RPMI7951 (cell line): ENCODE measurements around the gene C3orf52. TPM values are rescaled to one million over a fixed set of nuclear protein-coding genes. Genes with fewer than 3 reads are reported as not detected.
"Not testable (repeated sequence)": the region's sequence is repeated elsewhere in the genome, so short reads cannot be mapped to it uniquely, and the experiment has no call there.

Source experiments
- DNase-seq: peaks from one replicate; pipeline ENCODE4 v3.0.0-alpha.2; 2012; ENCODE audit warnings: low read depth
- total RNA-seq: library from RNA; depleted of rRNA; stranded (reverse); fragments of >200 nt; shearing (Covaris generic); gene quantifications from 2 replicates; pipeline ENCODE4 v1.2.3, GENCODE V29; 2014; rRNA removed

The C3orf52 gene
- 6.4 and 7.4 TPM in 2 replicates for total RNA-seq

DNA sequence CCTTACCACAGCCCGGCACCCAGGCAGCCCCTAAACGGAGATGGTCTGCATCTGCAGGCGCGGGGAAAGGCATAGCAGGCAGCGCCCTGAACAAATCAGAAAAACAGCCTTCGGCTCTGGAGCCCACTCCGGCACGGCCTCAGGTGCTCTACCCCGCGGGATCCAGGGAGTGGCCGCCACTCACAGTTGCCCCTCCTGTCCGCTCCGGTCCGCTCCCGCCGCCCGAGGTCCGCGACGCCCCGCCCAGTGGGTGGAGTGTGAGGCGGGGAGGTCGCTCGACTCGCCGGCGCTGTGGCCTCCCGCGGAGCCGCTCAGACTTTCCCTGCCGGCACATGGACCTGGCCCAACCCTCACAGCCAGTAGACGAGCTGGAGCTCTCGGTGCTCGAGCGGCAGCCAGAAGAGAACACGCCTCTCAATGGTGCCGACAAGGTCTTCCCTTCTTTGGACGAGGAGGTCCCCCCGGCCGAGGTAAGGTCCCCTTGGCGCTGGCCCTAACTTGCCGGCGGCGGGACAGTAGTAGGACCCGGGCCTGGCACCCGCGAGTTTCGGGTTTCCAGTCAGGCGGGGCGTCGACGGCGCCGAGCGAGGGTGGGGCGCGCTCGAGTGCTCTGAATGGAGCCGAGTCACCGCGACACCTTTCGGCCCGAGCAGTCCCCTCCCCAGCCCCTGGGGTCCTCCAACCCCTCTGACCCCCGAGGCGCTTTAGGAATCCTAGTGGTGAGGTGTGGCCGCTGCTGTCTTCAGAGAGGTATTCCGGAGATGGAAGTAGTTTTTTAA is at the start of gene C3orf52:
C3orf52 (plus strand) TSS at position 314 of the 779 bp plus-strand sequence; CDS start at position 333, 19 bp downstream.
- DNase-seq = peak; percentile 85

GRCh38 chr3:112037194-112037593 is 49.0 kb upstream of the C3orf52 start:
- not testable (repeated sequence) for DNase-seq

- DNase-seq = no peak
These were observed 47.3 kb upstream of the C3orf52 start for GRCh38 chr3:112038863-112039262.

DNA sequence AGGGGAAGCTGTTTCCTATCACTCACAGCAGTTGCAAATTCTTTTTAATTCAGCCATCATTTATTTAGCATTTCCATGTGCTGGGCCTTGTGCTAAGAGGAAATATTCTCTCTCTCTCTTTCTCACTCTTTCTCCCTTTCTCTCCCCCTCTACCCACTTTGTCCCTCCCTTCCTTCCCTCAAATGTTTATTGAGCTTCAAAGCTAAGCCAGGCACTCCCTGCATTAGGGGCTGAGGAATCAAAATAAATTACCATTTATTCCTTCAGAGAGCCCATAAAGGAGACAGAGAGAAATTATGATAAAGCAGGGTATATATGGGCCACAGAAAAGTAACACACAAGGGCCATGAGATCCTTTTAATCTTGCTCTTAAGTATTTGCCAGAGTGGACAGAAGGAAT is 44.9 kb upstream of the C3orf52 start:
- DNase-seq = no peak

DNA sequence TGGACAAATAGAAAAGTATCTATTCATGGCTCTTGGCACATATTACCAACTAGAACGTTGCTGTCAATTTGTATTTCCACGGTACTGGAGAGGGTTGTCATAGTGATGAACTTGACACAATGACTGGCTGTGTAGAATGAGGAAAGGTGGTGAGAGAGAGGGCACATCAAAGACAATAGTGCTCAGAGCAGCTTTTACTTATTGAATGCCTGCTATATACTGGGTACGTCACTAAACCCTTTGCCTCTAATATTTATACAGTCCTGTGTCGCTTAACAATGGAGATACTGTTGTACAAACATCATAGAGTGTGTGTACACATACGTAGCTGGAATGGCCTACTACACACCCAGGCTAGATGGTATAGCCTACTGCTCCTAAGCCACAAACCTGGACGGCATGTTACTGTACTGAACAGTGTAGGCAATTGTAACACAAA is 43.3 kb upstream of the C3orf52 start:
- DNase-seq = peak; percentile 13

GRCh38 chr3:112043621-112044201 is 42.5 kb upstream of the C3orf52 start:
- DNase-seq = peak; percentile 76

DNA sequence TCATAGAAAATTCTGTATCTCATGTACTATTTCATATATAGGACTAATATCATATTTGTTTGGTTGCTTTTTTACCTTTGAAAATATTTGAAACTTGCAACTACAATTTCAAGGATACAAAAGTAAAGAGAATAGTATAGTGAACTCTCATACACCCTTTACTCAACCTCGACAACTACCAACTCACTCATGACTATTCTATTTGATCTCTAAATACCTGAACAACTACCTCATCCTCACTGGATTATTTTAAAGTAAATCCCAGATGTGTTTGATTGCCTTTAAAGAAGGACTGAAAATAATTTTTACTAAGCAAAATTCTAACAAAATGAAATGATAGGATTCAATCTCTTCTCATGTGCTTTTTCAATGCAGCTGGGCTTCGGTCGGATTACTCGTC is 39.6 kb upstream of the C3orf52 start:
- no peak for DNase-seq

DNA sequence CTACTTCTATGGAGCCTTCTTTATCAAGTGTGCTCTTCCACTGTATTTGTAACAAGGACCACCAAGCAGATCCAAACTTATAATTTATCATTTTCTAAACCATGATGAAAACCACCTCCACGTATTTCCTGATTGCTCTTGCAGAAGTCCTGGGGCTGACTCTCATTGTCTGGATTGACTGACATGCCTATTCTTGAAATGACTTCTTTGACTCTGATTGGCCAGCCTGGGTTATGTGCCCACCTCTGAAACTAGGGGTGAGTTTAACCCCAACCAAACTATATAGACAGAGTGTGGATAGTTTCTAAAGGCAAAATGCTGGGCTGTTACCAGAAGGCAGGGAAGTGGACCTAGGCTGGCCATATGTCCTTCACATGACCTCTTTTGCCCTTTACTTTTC is 38.9 kb upstream of the C3orf52 start:
- no peak for DNase-seq

GRCh38 chr3:112048911-112049310 is 37.3 kb upstream of the C3orf52 start:
- no peak for DNase-seq

- DNase-seq = no peak
These were observed 33.0 kb upstream of the C3orf52 start for GRCh38 chr3:112053229-112053628.

DNA sequence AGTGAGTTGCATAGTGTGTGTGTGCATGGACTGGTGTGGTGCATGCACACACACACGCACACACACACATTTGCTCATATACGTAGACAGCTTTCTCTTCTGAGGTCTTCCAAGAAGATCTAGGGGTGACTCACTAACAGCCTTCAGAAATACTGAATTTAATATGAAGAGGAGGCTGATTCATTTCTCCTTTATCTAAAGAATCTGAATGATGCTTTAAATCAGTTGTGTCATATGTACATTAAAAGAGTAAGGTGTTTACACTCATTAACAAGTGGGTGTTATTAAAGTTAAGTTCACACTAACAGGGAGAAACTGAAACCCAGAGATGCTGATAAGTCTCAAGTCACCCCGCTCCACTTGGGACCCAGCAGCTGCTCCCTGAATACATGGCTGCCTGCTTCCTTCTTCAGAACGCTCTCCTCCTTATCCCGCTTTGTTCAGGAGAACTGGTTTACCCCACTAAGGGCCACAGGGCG is 29.7 kb upstream of the C3orf52 start:
- peak; percentile 46 for DNase-seq

GRCh38 chr3:112059497-112059896 is 26.7 kb upstream of the C3orf52 start:
- DNase-seq = no peak

DNA sequence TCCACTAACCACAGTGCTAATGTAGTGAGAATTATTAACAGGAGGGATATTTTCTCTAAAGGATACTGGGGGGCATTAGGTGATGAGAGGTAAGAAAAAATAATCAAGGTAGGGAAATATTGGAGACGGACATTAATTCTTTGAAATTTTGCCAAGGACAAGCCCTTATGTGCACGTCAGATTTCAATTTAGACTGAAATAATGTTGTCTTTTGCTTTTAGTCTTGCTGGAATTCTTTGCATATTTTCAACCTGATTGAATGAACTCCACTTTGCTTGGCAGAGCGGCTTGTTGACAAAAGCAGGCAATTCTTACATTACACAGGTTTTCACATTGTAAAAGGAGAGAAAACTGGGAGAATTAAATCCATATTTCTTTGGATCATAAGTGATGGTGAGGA is 25.0 kb upstream of the C3orf52 start:
- no peak for DNase-seq

- not testable (repeated sequence) for DNase-seq
These were observed 13.7 kb upstream of the C3orf52 start for GRCh38 chr3:112072387-112073060.

GRCh38 chr3:112074006-112074405 is 12.2 kb upstream of the C3orf52 start:
- DNase-seq = no peak

GRCh38 chr3:112074616-112075497 is 11.3 kb upstream of the C3orf52 start:
- DNase-seq = peak; percentile 85

- DNase-seq = no peak
These were observed 7.8 kb upstream of the C3orf52 start for GRCh38 chr3:112078125-112079083.

- DNase-seq = no peak
These were observed 3.0 kb upstream of the C3orf52 start for GRCh38 chr3:112083239-112083638.

- no peak for DNase-seq
These were observed 1.0 kb upstream of the C3orf52 start for GRCh38 chr3:112084980-112085705.

DNA sequence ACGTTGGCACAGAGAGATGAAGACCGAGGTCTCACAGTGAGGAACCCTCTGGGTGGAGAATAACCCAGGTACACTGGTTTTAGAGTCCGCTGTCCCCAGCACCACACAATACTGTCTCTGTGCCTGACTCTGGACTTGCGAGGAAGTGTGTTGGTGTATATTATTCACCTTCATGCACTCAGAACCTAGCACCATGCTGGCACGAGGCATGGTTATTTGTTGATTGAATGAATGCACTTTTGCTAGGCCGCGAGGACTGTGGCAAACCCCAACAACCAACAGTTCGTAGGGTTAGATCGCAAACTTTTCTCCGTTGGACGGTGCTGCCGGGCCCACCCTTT is 484 bp upstream of the C3orf52 start:
- DNase-seq = no peak
